H1 (cell line): ENCODE data around the gene LPAR2. TPM values are rescaled to one million over a fixed set of nuclear protein-coding genes. Genes with fewer than 3 reads are reported as not detected.

Experiments
- CBX8 ChIP-seq: fragments of 300-800, 300-1000 bp; sonication (generic); IDR thresholded peaks from 2 replicates; pipeline ENCODE4 v1.7.1; 2016; ENCODE audit warnings: low read depth, low read length, borderline replicate concordance
- CHD2 ChIP-seq: IDR thresholded peaks from 2 replicates; pipeline ENCODE4 v1.6.1; 2012; ENCODE audit warnings: low read length, improper control_type of control experiment
- CHD7 ChIP-seq: fragments of 300-600 bp; sonication (generic); IDR thresholded peaks from 2 replicates; pipeline ENCODE4 v1.7.1; 2012; ENCODE audit warnings: low read length, moderate library complexity, mild to moderate bottlenecking, inconsistent platforms; ENCODE audit not compliant: insufficient replicate concordance
- EGR1 ChIP-seq: IDR thresholded peaks from 2 replicates; pipeline ENCODE4 v1.6.1; 2011; ENCODE audit warnings: low read depth, low read length, borderline replicate concordance
- EZH2 ChIP-seq: fragments of 200-600 bp; sonication (generic); IDR thresholded peaks from 2 replicates; pipeline ENCODE4 v1.7.1; 2012; ENCODE audit warnings: low read depth, mild to moderate bottlenecking, moderate library complexity, low read length, inconsistent platforms; ENCODE audit not compliant: severe bottlenecking
- JUND ChIP-seq: IDR thresholded peaks from 2 replicates; pipeline ENCODE4 v1.6.1; 2011; ENCODE audit warnings: mild to moderate bottlenecking, improper control_type of control experiment, low read length
- RBBP5 ChIP-seq: IDR thresholded peaks from 2 replicates; pipeline ENCODE4 v1.7.1; 2012; ENCODE audit warnings: low read depth, mild to moderate bottlenecking, inconsistent platforms, low read length, moderate library complexity, borderline replicate concordance
- RFX5 ChIP-seq: IDR thresholded peaks from 2 replicates; pipeline ENCODE4 v1.6.1; 2011; ENCODE audit warnings: low read depth, low read length, improper control_type of control experiment, borderline replicate concordance
- SP1 ChIP-seq: IDR thresholded peaks from 2 replicates; pipeline ENCODE4 v1.6.1; 2011; ENCODE audit warnings: low read depth, low read length
- ZNF274 ChIP-seq: IDR thresholded peaks from 2 replicates; pipeline ENCODE4 v1.7.0; 2012; ENCODE audit warnings: low read length, borderline replicate concordance; ENCODE audit errors: extremely low read depth
- polyA plus RNA-seq, 7 experiments: library from polyadenylated mRNA; depleted of rRNA in 3 of 7; stranded (reverse) in 5 of 7; unstranded in 2 of 7; fragments of >200 nt in 5 of 7; fragments of 200-250 nt in 2 of 7; gene quantifications; 1 replicate in 5 of 7; 2 replicates in 1 of 7; 4 replicates in 1 of 7; pipeline versions ENCODE4 v1.2.1 to v1.2.3, GENCODE V29; 2011 to 2013; ENCODE audit warnings: missing spikeins in 2 of 7, mixed read lengths in 2 of 7
- total RNA-seq: library from RNA; stranded (reverse); fragmentation: NEBNext Ultra II Directional; extraction: Animal tissue kit (Norgen Biotek cat#: 25700); gene quantifications from 2 replicates; pipeline ENCODE4 v1.2.1, GENCODE V29; 2021

Gene LPAR2
- total and polyA plus RNA-seq, 2 of the 8 experiments (the other 6 are each of a cell fraction or from before 2014, with no cell fraction given) = 47.6 to 70.2 TPM

- TF ChIP-seq CHD7 (no peak), ZNF274 (no peak), EZH2 (no peak), CHD2 (no peak), EGR1 (no peak), RFX5 (no peak), JUND (no peak), SP1 (no peak), CBX8 (no peak), RBBP5 (no peak)
Observed at GRCh38 chr19:19652482-19653295, 24.7 kb upstream of the LPAR2 start (continued).
